ENCODE data around the gene DHDDS.
"Not testable (repeated sequence)": the region's sequence is repeated elsewhere in the genome, so short reads cannot be mapped to it uniquely, and the experiment has no call there.

Gene DHDDS

DNA sequence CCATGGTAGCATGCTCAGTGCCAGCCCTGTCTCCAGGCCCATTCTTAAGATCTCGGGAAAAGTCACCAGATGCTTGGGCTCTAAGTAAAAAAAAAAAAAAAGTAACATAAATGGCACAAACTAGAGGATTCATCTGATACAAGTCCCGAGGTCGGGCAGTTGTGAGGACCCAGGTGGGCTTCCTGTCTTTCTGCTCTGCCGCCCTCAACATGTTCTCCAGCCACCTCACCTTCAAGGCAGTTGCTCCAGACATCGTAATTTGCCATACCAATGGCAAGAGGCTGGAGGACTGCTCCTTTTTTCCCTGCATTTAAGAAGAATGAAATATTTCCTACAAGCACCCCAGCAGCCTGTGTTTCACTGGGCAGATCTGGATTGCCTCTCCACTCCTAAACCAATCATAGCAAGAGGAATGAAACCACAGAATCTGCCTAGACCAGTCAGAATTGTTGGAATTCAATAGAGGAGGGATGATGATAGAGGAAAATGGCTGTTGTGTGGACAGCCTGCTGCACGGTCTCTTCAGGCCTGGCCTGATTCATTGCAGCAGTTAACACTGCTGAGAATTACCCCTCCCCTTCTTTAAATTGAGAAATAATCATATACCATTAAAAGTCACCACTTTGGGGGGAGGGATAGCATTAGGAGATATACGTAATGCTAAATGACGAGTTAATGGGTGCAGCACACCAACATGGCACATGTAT, 45.5 kb downstream of the DHDDS start:
- DNase-seq (no peak), ATAC-seq (no peak)

- ATAC-seq (no peak), DNase-seq (no peak)
These were observed 46.0 kb downstream of the DHDDS start for GRCh38 chr1:26478159-26478558.

DNA sequence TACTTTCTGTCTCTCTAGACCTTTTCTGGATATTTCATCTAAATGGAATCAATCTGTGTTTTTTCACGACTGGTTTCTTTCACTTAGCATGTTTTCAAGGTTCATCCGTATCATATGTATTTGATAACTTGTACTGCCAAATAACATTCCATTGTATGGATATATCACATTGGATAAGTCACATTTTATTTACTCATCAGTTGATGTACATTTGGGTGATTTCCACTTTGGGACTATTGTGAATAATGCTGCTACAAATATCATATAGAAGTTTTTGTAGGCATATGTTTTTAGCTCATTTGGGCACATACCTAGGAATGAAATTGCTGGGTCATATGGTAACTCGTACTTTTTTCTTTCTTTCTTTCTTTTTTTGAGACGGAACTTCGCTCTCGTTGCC, 46.9 kb downstream of the DHDDS start:
- ATAC-seq, result no peak

DNA sequence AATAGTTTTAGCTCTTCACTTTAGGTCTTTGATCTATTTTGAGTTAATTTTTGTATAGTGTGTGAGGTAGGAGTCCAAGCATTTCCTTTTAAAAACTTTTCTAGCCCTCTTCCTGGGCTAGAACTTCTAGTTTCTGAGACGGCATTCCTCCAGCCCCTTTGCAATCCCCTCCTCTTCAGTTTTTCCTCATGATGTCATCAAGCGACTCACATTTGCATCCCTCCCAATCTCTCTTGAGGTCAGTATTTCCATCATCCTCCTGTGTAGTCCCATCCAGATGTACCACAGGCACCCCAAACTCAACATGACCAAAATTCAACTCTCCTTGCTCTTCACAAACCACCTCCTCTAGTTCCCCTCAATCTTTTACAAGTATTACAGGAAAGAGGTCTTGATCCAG, 50.8 kb downstream of the DHDDS start:
- ATAC-seq (peak; percentile 33), DNase-seq (no peak)

More for the DNA sequence above, 46.9 kb downstream of the DHDDS start:
- no peak for DNase-seq

DNA sequence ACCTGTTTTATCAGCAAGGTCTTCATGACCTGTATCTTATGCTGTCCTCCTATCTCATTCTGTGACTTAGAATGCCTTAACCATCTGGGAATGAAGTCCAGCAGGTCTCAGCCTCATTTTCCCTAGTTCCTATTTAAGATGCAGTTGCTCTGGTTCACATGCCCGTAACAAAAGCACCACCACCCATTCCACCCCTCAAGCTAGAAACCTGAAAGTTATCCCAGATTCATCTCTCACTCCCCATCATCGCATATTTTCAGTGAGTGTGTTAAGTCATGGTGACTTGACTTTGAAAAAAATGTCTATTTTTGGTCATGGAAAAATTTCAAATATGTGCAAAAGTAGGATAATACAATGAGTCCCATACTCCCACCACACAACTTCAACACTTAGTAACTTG, 51.9 kb downstream of the DHDDS start:
- DNase-seq (no peak), ATAC-seq (no peak)

DNA sequence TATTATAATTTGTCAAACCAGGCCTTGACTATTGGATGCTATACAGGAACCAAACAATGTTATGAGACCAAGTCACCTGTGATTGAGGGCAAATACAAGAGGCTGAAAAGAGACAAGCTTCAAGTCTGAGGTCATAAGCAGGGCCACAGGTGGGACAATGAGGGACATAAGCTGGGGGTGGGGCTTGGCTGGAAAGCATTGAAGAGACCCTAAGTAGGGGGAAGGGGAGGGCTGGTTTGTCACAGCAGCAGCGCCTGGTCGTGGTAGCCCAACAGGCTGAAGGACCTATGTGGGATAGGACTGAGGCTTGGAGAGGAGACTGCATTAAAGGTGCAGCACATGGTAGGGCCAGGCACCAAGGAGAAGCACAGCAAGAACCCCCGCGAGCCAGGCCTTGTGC, 58.0 kb downstream of the DHDDS start:
- ATAC-seq (peak; percentile 9), DNase-seq (no peak)

- no peak for ATAC-seq
- DNase-seq, result no peak
These were observed 61.1 kb downstream of the DHDDS start for GRCh38 chr1:26493267-26493666.

DNA sequence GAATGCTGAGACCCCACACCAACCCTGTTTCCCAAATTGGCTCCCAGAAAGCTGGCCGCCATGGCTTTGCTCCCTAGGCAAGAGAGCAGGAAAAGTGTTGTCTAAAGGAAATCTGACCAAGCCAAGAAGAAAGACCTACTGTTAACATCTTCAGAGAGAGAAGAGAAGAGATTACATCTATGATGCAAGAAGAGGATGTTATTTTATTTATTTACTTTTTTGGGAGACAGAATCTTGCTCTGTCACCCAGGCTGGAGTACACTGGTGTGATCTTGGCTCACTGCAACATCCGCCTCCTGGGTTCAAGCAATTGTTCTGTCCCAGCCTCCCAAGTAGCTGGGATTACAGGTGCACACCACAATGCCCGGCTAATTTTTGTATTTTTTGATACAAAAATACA, 61.8 kb downstream of the DHDDS start:
- ATAC-seq, result no peak
- DNase-seq, result no peak

GRCh38 chr1:26496861-26497260, 64.7 kb downstream of the DHDDS start:
- ATAC-seq, result no peak
- DNase-seq, result no peak

- ATAC-seq, result no peak
- DNase-seq, result no peak
These were observed 66.8 kb downstream of the DHDDS start for GRCh38 chr1:26498894-26499293.

GRCh38 chr1:26500488-26501175, 68.5 kb downstream of the DHDDS start:
- ATAC-seq (peak; percentile 74), DNase-seq (peak; percentile 97)

DNA sequence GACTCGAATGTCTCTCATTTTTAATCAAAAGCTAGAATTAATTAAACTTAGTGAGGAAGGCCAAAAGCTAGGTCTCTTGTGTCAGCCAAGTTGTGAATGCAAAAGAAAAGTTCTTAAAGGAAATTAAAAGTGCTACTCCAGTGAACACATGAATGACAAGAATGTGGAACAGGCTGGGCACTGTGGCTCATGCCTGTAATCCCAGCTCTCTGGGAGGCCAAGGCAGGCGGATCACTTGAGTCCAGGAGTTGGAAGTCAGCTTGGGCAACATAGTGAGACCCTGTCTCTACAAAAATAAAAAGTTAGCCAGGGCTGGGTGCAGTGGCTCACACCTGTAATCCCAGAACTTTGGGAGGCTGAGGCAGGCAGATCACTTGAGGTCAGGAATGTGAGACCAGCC, 78.6 kb downstream of the DHDDS start:
- ATAC-seq, DNase-seq: not testable (repeated sequence)

- ATAC-seq, result not testable (repeated sequence)
These were observed 83.7 kb downstream of the DHDDS start for GRCh38 chr1:26515836-26516235.

DNA sequence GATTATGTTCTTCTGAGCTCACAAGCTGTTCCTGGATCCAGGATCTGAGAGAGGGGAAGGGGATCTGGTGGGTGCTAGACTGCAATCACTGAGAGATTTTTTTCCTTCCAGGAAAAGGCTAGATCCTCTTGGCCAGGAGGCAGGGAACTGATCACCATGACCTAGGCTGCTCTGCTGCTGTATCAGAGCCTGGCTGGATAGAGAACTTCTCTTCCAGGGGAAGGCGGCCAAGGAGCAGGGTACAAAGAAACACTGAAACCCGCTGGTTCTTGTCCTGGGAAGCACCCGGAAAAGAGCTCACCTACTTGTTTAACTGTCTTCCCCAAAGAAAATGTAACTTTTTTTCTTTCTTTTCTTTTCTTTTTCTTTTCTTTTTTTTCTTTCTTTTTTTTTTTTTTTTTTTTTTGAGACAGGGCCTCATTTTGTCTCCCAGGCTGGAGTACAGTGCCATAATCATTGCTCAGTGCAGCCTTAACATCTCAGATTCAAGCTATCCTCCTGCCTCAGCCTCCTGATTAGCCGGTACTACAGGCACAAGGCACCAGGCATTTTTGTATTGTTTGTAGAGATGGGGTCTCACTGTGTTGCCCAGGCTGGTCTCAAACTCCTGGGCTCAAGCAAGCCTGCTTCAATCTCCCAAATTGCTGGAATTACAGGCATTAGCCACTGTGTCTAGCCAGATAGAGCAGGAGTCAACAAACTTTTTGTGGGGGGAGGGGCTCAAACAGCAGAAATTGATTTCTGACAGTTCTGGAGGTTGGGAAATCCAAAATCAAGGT, 85.1 kb downstream of the DHDDS start:
- ATAC-seq, result no peak
- DNase-seq, result no peak

More at GRCh38 chr1:26515836-26516235, 83.7 kb downstream of the DHDDS start:
- DNase-seq, result not testable (repeated sequence)

DNA sequence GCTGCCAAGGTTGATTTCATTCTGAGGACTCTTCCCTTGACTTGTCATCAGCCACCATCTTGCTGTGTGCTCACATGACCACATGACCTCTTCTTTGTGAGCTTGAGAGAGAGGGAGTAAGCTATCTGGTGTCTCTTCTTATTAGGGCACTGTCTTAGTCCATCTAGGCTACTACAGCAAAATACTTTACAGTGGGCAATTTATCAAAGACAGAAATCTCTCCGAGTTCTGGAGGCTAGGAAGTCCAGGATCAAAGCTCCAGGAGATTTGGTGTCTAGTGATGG, 85.6 kb downstream of the DHDDS start:
- no peak for ATAC-seq
- DNase-seq, result no peak

GRCh38 chr1:26518355-26518754, 86.2 kb downstream of the DHDDS start:
- ATAC-seq (no peak), DNase-seq (no peak)

- no peak for DNase-seq
- ATAC-seq, result no peak
These were observed 88.2 kb downstream of the DHDDS start for GRCh38 chr1:26520339-26520738.
